ENCODE data around the gene SLC17A1. TPM values are rescaled to one million over a fixed set of nuclear protein-coding genes. Genes with fewer than 3 reads are reported as not detected.
"Not testable (repeated sequence)": the region's sequence is repeated elsewhere in the genome, so short reads cannot be mapped to it uniquely, and the experiment has no call there.

The SLC17A1 gene
- total RNA-seq, 3 donors from 2014 or later, result not detected

GRCh38 chr6:25753079-25753478 lies 78.8 kb downstream of the SLC17A1 start:
- Histone ChIP-seq H3K27me3 (no peaks in the 10 kb centered on the region), H3K36me3 (no peaks in the 10 kb centered on the region), H3K4me3 (no peak overlapping the region), H3K4me1 (no peaks in the 10 kb centered on the region), H3K27ac (no peak overlapping the region), H3K9me3 (no peaks in the 10 kb centered on the region)
- intact Hi-C loops (cut with DNase I; ENCODE audit: low total_unique reads), result no loop called here
- no peak for DNase-seq (ENCODE audit: low spot score in 2 of 2)
- TF ChIP-seq POLR2AphosphoS5 (IDR thresholded peaks at IDR 0.05) (no peak), POLR2A (IDR thresholded peaks at IDR 0.05) (no peak)

- no peaks in the 10 kb centered on the region for H3K27me3 ChIP-seq
- H3K27ac ChIP-seq, result no peak overlapping the region
- H3K9me3 ChIP-seq, result no peaks in the 10 kb centered on the region
- no peaks in the 10 kb centered on the region for H3K36me3 ChIP-seq
- intact Hi-C loops (cut with DNase I; ENCODE audit: low total_unique reads), result no loop called here
- no peaks in the 10 kb centered on the region for H3K4me1 ChIP-seq
- H3K4me3 ChIP-seq, result no peak overlapping the region
- no peak for DNase-seq (ENCODE audit: low spot score in 2 of 2)
- no peak for TF ChIP-seq POLR2A (IDR thresholded peaks at IDR 0.05)
- no peak for TF ChIP-seq POLR2AphosphoS5 (IDR thresholded peaks at IDR 0.05)
- no peak for TF ChIP-seq CTCF (IDR thresholded peaks at IDR 0.05)
Observed at GRCh38 chr6:25750906-25751305, 80.9 kb downstream of the SLC17A1 start.

GRCh38 chr6:25749837-25750236 lies 82.0 kb downstream of the SLC17A1 start:
- no peak for DNase-seq (ENCODE audit: low spot score in 2 of 2)
- TF ChIP-seq POLR2AphosphoS5 (IDR thresholded peaks at IDR 0.05) (no peak), CTCF (IDR thresholded peaks at IDR 0.05) (no peak), POLR2A (IDR thresholded peaks at IDR 0.05) (no peak)
- Histone ChIP-seq H3K27me3 (no peaks in the 10 kb centered on the region), H3K9me3 (no peaks in the 10 kb centered on the region), H3K4me3 (no peak overlapping the region), H3K4me1 (no peaks in the 10 kb centered on the region), H3K36me3 (no peaks in the 10 kb centered on the region), H3K27ac (no peak overlapping the region)
- intact Hi-C loops (cut with DNase I; ENCODE audit: low total_unique reads), result no loop called here

GRCh38 chr6:25748601-25749517 lies 83.0 kb downstream of the SLC17A1 start:
- H3K4me1 ChIP-seq; DNase-seq (ENCODE audit: low spot score in 2 of 2); H3K36me3 ChIP-seq; intact Hi-C loops (cut with DNase I; ENCODE audit: low total_unique reads); H3K4me3 ChIP-seq; H3K9me3 ChIP-seq; H3K27me3 ChIP-seq; H3K27ac ChIP-seq: not testable (repeated sequence)

DNA sequence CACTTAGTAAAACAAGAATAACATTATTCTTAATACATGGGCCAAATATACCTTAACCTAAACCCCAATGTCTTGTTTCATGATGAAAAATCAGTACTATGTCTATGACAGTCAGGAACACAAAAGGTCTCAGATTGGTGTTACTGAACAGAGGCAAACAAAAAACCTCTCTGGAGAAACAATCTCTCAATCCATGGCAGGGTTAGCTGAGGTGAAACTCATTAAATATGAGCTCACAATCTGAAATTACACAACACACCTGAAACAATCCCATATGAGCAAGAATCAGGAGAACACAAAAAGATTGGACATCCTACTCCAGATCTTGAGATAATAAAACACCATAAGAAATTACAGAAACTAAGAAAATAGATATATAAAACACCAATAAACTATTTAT lies 83.8 kb downstream of the SLC17A1 start:
- no peaks in the 10 kb centered on the region for H3K4me1 ChIP-seq
- no peak overlapping the region for H3K4me3 ChIP-seq
- no peaks in the 10 kb centered on the region for H3K9me3 ChIP-seq
- TF ChIP-seq POLR2AphosphoS5 (IDR thresholded peaks at IDR 0.05) (no peak), POLR2A (IDR thresholded peaks at IDR 0.05) (no peak), CTCF (IDR thresholded peaks at IDR 0.05) (no peak)
- no peaks in the 10 kb centered on the region for H3K36me3 ChIP-seq
- intact Hi-C loops (cut with DNase I; ENCODE audit: low total_unique reads), result no loop called here
- H3K27ac ChIP-seq, result no peak overlapping the region
- no peaks in the 10 kb centered on the region for H3K27me3 ChIP-seq
- no peak for DNase-seq (ENCODE audit: low spot score in 2 of 2)

- intact Hi-C loops (cut with DNase I; ENCODE audit: low total_unique reads), result no loop called here
- no peak for DNase-seq (ENCODE audit: low spot score in 2 of 2)
- H3K27me3 ChIP-seq, result no peaks in the 10 kb centered on the region
- H3K27ac ChIP-seq, result no peak overlapping the region
- TF ChIP-seq POLR2AphosphoS5 (IDR thresholded peaks at IDR 0.05) (no peak), CTCF (IDR thresholded peaks at IDR 0.05) (no peak), POLR2A (IDR thresholded peaks at IDR 0.05) (no peak)
- H3K4me3 ChIP-seq, result no peak overlapping the region
- no peaks in the 10 kb centered on the region for H3K4me1 ChIP-seq
- H3K36me3 ChIP-seq, result no peaks in the 10 kb centered on the region
- H3K9me3 ChIP-seq, result no peaks in the 10 kb centered on the region
Observed at GRCh38 chr6:25747477-25747876, 84.4 kb downstream of the SLC17A1 start.
